ENCODE results near the gene ASPSCR1. TPM values are rescaled to one million over a fixed set of nuclear protein-coding genes. Genes with fewer than 3 reads are reported as not detected.

Gene ASPSCR1
- total RNA-seq, 4 donors from 2014 or later: 11.7 to 24.4 (median 18.6) TPM

GRCh38 chr17:82033359-82034085, 56.1 kb downstream of the ASPSCR1 start:
- H3K27ac ChIP-seq: no peak overlapping the region
- ATAC-seq: no peak
- H3K36me3 ChIP-seq: peaks cover 0 to 27% of the 10 kb centered on the region in 2 donors
- H3K27me3 ChIP-seq: peaks cover 8% of the 10 kb centered on the region
- no peak for TF ChIP-seq EP300 (IDR thresholded peaks at IDR 0.05)
- no peak for TF ChIP-seq POLR2AphosphoS5 (IDR thresholded peaks at IDR 0.05)
- TF ChIP-seq POLR2A (IDR thresholded peaks at IDR 0.05): no peak
- TF ChIP-seq, protein P1, sequence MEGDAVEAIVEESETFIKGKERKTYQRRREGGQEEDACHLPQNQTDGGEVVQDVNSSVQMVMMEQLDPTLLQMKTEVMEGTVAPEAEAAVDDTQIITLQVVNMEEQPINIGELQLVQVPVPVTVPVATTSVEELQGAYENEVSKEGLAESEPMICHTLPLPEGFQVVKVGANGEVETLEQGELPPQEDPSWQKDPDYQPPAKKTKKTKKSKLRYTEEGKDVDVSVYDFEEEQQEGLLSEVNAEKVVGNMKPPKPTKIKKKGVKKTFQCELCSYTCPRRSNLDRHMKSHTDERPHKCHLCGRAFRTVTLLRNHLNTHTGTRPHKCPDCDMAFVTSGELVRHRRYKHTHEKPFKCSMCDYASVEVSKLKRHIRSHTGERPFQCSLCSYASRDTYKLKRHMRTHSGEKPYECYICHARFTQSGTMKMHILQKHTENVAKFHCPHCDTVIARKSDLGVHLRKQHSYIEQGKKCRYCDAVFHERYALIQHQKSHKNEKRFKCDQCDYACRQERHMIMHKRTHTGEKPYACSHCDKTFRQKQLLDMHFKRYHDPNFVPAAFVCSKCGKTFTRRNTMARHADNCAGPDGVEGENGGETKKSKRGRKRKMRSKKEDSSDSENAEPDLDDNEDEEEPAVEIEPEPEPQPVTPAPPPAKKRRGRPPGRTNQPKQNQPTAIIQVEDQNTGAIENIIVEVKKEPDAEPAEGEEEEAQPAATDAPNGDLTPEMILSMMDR (IDR thresholded peaks at IDR 0.05): no peak
- WGBS, 2 donors (ENCODE audit: low coverage in 1 of 2): no CpG with 5 or more reads among the region's 38 CpGs
- no peaks in the 10 kb centered on the region for H3K9me3 ChIP-seq
- no peak overlapping the region for H3K4me3 ChIP-seq
- H3K4me1 ChIP-seq: peaks cover 0 to 52% (median 25%) of the 10 kb centered on the region in 3 donors

GRCh38 chr17:82034371-82035011, 57.1 kb downstream of the ASPSCR1 start:
- Histone ChIP-seq H3K4me3 (no peak overlapping the region), H3K36me3 (peaks cover 0 to 18% of the 10 kb centered on the region in 2 donors), H3K4me1 (peaks cover 0 to 52% (median 25%) of the 10 kb centered on the region in 3 donors), H3K27ac (no peak overlapping the region), H3K27me3 (peaks cover 8% of the 10 kb centered on the region), H3K9me3 (no peaks in the 10 kb centered on the region)
- TF ChIP-seq, protein P1 (IDR thresholded peaks at IDR 0.05): no peak
- TF ChIP-seq POLR2A (IDR thresholded peaks at IDR 0.05) (no peak), EP300 (IDR thresholded peaks at IDR 0.05) (no peak), POLR2AphosphoS5 (IDR thresholded peaks at IDR 0.05) (no peak)
- no peak for ATAC-seq
- 83% methylated on average over 10 of the region's 23 CpGs; no CpG with 5 or more reads in 1 of the 2 donors for WGBS, 2 donors (ENCODE audit: low coverage in 1 of 2)

DNA sequence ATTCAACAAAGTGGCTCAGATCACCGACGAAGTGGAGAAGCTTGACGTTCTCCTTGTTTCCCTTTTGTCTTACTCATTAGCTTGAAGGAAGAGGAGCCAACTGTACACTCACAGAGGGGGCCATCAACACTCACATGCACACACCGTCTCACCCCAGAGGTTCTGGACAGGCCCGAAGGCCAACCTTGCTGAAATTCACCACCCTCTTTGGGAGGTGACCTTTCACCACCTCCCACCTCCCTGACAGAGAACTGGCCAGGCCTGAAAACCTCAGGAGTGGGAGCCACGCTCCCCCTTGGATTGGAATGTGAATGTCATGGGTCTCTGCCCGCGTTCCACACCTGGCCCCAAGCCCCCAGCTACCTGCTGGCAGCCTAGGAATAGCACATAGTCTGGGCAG, 58.1 kb downstream of the ASPSCR1 start:
- no peaks in the 10 kb centered on the region for H3K9me3 ChIP-seq
- H3K36me3 ChIP-seq: peaks cover 0 to 18% of the 10 kb centered on the region in 2 donors
- TF ChIP-seq, protein P1 (IDR thresholded peaks at IDR 0.05): no peak
- TF ChIP-seq EP300 (IDR thresholded peaks at IDR 0.05) (no peak), POLR2A (IDR thresholded peaks at IDR 0.05) (no peak), POLR2AphosphoS5 (IDR thresholded peaks at IDR 0.05) (no peak)
- H3K27ac ChIP-seq: no peak overlapping the region
- H3K27me3 ChIP-seq: peaks cover 8% of the 10 kb centered on the region
- H3K4me1 ChIP-seq: peaks cover 0 to 44% (median 18%) of the 10 kb centered on the region in 3 donors
- no peak overlapping the region for H3K4me3 ChIP-seq
- WGBS, 2 donors (ENCODE audit: low coverage in 1 of 2): 81 to 96% methylated on average over 3 to 5 of the region's 8 CpGs
- no peak for ATAC-seq

DNA sequence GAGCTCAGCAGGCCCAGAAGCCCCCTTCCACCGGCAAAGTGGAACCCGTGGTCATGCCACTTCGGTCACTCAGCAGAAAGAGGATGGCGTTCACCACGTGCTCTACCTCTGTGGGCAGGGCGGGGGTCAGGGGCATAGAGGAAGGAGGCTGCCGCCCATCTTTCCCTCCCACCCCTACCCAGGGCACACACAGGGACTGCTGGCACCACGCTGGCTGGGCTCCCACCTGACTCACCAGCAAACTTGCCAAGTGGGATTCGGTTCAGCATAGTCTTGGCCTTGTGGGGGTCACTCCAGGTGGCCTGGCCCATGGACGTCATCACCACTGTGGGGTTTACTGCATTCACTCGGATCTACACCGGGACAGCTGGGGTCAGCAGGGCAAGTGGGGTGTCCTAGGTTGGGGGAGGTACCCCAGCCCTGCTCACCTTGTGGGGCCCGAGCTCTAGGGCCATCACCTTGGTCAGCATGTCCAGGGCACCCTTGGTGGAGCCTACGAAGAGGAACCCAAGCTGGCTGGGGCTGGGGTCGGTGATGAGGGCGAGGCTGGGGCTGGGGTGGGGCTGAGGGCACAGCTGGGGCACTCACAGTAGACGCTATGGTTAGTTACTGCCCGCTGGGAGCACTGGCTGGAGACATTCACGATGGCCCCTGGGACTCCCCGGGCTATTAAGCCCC, 58.7 kb downstream of the ASPSCR1 start:
- Histone ChIP-seq H3K27ac (peak overlapping the region in 3 of 4 donors; percentile 91 to 99 (median 97)), H3K36me3 (peaks cover 0 to 18% of the 10 kb centered on the region in 2 donors), H3K9me3 (no peaks in the 10 kb centered on the region), H3K4me1 (peaks cover 0 to 37% (median 14%) of the 10 kb centered on the region in 3 donors), H3K4me3 (peak overlapping the region in 1 of 2 donors; percentile 90), H3K27me3 (peaks cover 8% of the 10 kb centered on the region)
- WGBS, 2 donors (ENCODE audit: low coverage in 1 of 2): 73% methylated on average over 3 of the region's 20 CpGs; no CpG with 5 or more reads in 1 of the 2 donors
- no peak for ATAC-seq
- TF ChIP-seq EP300 (IDR thresholded peaks at IDR 0.05) (no peak), POLR2A (IDR thresholded peaks at IDR 0.05) (no peak), POLR2AphosphoS5 (IDR thresholded peaks at IDR 0.05) (no peak)
- TF ChIP-seq, protein P1 (IDR thresholded peaks at IDR 0.05): no peak

All from gastroesophageal sphincter (tissue), 4 donors.